A673 (cell line): ENCODE data around the gene MPIG6B.

Experiments
- CTCF ChIP-seq: fragments of 300-800, 200-600 bp; sonication (generic); conservative IDR thresholded peaks from 2 replicates; pipeline ENCODE4 v1.5.1; 2017; ENCODE audit warnings: low read depth, mild to moderate bottlenecking, antibody characterized with exemption, low read length, moderate library complexity, mixed read lengths
- EZH2 ChIP-seq: fragments of 200-600 bp; sonication (generic); IDR thresholded peaks from 2 replicates; pipeline ENCODE4 v1.6.1; 2017; ENCODE audit warnings: borderline replicate concordance, low read depth, mild to moderate bottlenecking, mixed read lengths, antibody characterized with exemption, low read length; ENCODE audit not compliant: poor library complexity, severe bottlenecking

GRCh38 chr6:31708224-31708623, 14.9 kb upstream of the MPIG6B start:
- no peak for TF ChIP-seq CTCF
- no peak for TF ChIP-seq EZH2
